K562 (cell line): ENCODE data around the gene YKT6. TPM values are rescaled to one million over a fixed set of nuclear protein-coding genes. Genes with fewer than 3 reads are reported as not detected.

Source experiments
- ARHGAP35 ChIP-seq: fragments of 450-650 bp; IDR thresholded peaks from 2 replicates; pipeline ENCODE4 v1.6.1; 2018; ENCODE audit not compliant: partially characterized antibody
- CHD1 ChIP-seq: fragments of 200-600 bp; sonication (generic); IDR thresholded peaks from one replicate; pipeline ENCODE4 v1.6.1; 2012; ENCODE audit warnings: mild to moderate bottlenecking, moderate library complexity, low read length, inconsistent platforms
- EWSR1 ChIP-seq: fragments of 450-650 bp; IDR thresholded peaks from 2 replicates; pipeline ENCODE4 v1.6.1; 2018; ENCODE audit warnings: borderline replicate concordance, mild to moderate bottlenecking, low read depth, moderate library complexity; ENCODE audit not compliant: partially characterized antibody
- FOXK1 ChIP-seq: sonication (generic); formaldehyde crosslinking; IDR thresholded peaks from 2 replicates; pipeline ENCODE4 v1.8.0; 2022; ENCODE audit warnings: missing genetic modification reagents, mild to moderate bottlenecking, borderline replicate concordance
- GABPB1 ChIP-seq: sonication (generic); formaldehyde crosslinking; IDR thresholded peaks from 2 replicates; pipeline ENCODE4 v1.8.0; 2022; ENCODE audit warnings: mild to moderate bottlenecking, missing genetic modification reagents
- HDAC3 ChIP-seq: fragments of 450-650 bp; IDR thresholded peaks from 2 replicates; pipeline ENCODE4 v1.6.1; 2018; ENCODE audit warnings: borderline replicate concordance, mild to moderate bottlenecking, moderate library complexity; ENCODE audit not compliant: partially characterized antibody
- HSF4 ChIP-seq: fragments of 250-450 bp; sonication (Bioruptor Pico); IDR thresholded peaks from 2 replicates; pipeline ENCODE4 v2.1.2; 2022; ENCODE audit warnings: mild to moderate bottlenecking, moderate library complexity, borderline replicate concordance
- IRF2 ChIP-seq: sonication (generic); formaldehyde crosslinking; IDR thresholded peaks from 2 replicates; pipeline ENCODE4 v1.8.1; 2022; ENCODE audit warnings: mild to moderate bottlenecking, missing genetic modification reagents
- JUN ChIP-seq, 2 experiments: sonication (generic) in 1 of 2; formaldehyde crosslinking in 1 of 2; IDR thresholded peaks; 2 replicates each; pipeline versions ENCODE4 v1.6.1 to v1.8.0; 2012 to 2022; ENCODE audit warnings: borderline replicate concordance in 2 of 2, mild to moderate bottlenecking in 2 of 2, improper control_type of control experiment in 1 of 2, low read depth in 1 of 2, low read length in 1 of 2, missing genetic modification reagents in 1 of 2
- KAT8 ChIP-seq: fragments of 450-650 bp; IDR thresholded peaks from 2 replicates; pipeline ENCODE4 v1.6.1; 2016; ENCODE audit warnings: low read depth, mild to moderate bottlenecking
- NEUROD1 ChIP-seq: fragments of 150-350 bp; IDR thresholded peaks from 2 replicates; pipeline ENCODE4 v1.6.1; 2014; ENCODE audit warnings: borderline replicate concordance, low read length, low read depth; ENCODE audit not compliant: partially characterized antibody
- PHB2 ChIP-seq: fragments of 450-650 bp; IDR thresholded peaks from 2 replicates; pipeline ENCODE4 v1.6.1; 2017; ENCODE audit warnings: low read depth
- PHF21A ChIP-seq: fragments of 450-650 bp; IDR thresholded peaks from 2 replicates; pipeline ENCODE4 v1.6.1; 2017; ENCODE audit warnings: low read depth, borderline replicate concordance
- PHTF2 ChIP-seq: fragments of 250-450 bp; sonication (Bioruptor Pico); IDR thresholded peaks from 2 replicates; pipeline ENCODE4 v1.5.0; 2021; ENCODE audit warnings: mild to moderate bottlenecking
- SMARCE1 ChIP-seq: fragments of 450-650 bp; IDR thresholded peaks from 2 replicates; pipeline ENCODE4 v1.7.1; 2016; ENCODE audit warnings: mild to moderate bottlenecking
- ZBTB33 ChIP-seq: sonication (generic); formaldehyde crosslinking; IDR thresholded peaks from 2 replicates; pipeline ENCODE4 v1.8.1; 2023; ENCODE audit warnings: mild to moderate bottlenecking, missing genetic modification reagents
- ZEB2 ChIP-seq: fragments of 450-650 bp; IDR thresholded peaks from 2 replicates; pipeline ENCODE4 v1.6.1; 2016
- ZNF280B ChIP-seq: fragments of 250-450 bp; sonication (Bioruptor Pico); IDR thresholded peaks from 2 replicates; pipeline ENCODE4 v1.5.1; 2021; ENCODE audit warnings: mild to moderate bottlenecking
- ZNF583 ChIP-seq: fragments of 250-450 bp; sonication (Bioruptor Pico); IDR thresholded peaks from 2 replicates; pipeline ENCODE4 v1.4.0; 2020
- ZNF589 ChIP-seq: fragments of 200-800 bp; sonication (Bioruptor generic); IDR thresholded peaks from 2 replicates; pipeline ENCODE4 v1.6.1; 2016; ENCODE audit warnings: low read depth, missing genetic modification characterization, missing compliant biosample characterization
- polyA plus RNA-seq, 8 experiments: library from polyadenylated mRNA; depleted of rRNA in 4 of 8; stranded (reverse) in 5 of 8; unstranded in 3 of 8; fragments of >200 nt; fragmentation: Nextera tagmentation in 2 of 8; fragmentation: Illumina TruSeq in 1 of 8; extraction: Ambion mirVana in 2 of 8; extraction: Trizol in 1 of 8; gene quantifications; 2 replicates each; pipeline versions ENCODE4 v1.2.1 to v1.2.3, GENCODE V29; 2011 to 2014; ENCODE audit warnings: inconsistent platforms in 1 of 8, missing spikeins in 1 of 8
- total RNA-seq, 7 experiments: library from RNA; depleted of rRNA in 6 of 7; stranded (reverse); fragments of >200 nt in 6 of 7; fragmentation: Illumina TruSeq in 2 of 7; extraction: Trizol in 2 of 7; gene quantifications; 2 replicates each; pipeline versions ENCODE4 v1.2.1 to v1.2.3, GENCODE V29; 2011 to 2021; ENCODE audit warnings: low replicate concordance in 1 of 7
- TF ChIP-seq, protein P1 (sequence below): IDR thresholded peaks from 2 replicates; pipeline ENCODE4 v1.6.1; 2011; ENCODE audit warnings: borderline replicate concordance, low read depth, mild to moderate bottlenecking, moderate library complexity, low read length; ENCODE audit not compliant: insufficient read depth, poor library complexity, severe bottlenecking
- TF ChIP-seq, protein P2 (sequence below): IDR thresholded peaks from 2 replicates; pipeline ENCODE4 v1.6.1; 2011; ENCODE audit not compliant: insufficient read length; ENCODE audit errors: extremely low read depth

The YKT6 gene
- total and polyA plus RNA-seq, 9 of the 15 experiments (the other 6 are each of a cell fraction or from before 2014, with no cell fraction given): 1.6 to 90.6 (median 75.1) TPM

DNA sequence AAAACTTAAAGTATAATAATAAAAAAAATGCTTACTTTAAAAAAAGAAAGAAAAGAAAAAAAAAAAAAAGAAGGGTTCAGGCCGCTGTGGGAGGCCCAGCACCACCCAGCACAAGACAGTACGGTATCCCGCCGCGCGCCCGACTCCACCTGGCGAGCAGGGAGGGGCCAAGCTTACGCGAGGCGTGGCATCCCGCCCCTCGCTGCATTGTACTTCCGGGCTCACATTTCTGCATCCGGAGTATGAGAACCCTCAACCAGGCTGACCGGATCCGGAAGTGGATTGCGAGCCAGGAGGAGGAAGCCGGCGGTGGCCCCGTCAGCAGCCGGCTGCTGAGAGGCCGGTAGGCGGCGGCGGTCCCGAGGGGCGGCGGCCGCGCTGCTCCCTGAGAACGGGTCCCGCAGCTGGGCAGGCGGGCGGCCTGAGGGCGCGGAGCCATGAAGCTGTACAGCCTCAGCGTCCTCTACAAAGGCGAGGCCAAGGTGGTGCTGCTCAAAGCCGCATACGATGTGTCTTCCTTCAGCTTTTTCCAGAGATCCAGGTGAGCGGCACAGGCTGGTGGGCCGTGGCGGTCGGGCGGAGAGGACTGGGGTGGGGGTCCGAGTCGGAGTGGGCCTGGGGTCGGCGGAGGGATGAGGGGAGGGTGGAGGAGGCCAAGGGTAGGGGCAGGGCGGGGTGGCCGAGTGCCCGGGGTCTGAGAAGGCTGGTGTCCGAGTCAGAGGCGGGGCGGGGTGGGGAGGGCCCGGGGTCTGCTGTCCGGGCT lies at the start of gene YKT6 (continued):
- no peak for TF ChIP-seq ZNF583 (CRISPR knock-in tag)
- no peak for TF ChIP-seq HSF4 (CRISPR knock-in tag)
- peak; percentile 61 for TF ChIP-seq CHD1
- TF ChIP-seq GABPB1: peak; percentile 97
- peak; percentile 72; the same call in 1 of the 2 replicates for TF ChIP-seq ZEB2
- no peak for TF ChIP-seq HDAC3
- no peak for TF ChIP-seq PHB2
- TF ChIP-seq IRF2 (CRISPR knock-in tag): no peak
- no peak for TF ChIP-seq EWSR1
- TF ChIP-seq KAT8: no peak
- TF ChIP-seq SMARCE1: no peak
- no peak for TF ChIP-seq ARHGAP35
- TF ChIP-seq PHF21A: no peak
- TF ChIP-seq, protein P1, sequence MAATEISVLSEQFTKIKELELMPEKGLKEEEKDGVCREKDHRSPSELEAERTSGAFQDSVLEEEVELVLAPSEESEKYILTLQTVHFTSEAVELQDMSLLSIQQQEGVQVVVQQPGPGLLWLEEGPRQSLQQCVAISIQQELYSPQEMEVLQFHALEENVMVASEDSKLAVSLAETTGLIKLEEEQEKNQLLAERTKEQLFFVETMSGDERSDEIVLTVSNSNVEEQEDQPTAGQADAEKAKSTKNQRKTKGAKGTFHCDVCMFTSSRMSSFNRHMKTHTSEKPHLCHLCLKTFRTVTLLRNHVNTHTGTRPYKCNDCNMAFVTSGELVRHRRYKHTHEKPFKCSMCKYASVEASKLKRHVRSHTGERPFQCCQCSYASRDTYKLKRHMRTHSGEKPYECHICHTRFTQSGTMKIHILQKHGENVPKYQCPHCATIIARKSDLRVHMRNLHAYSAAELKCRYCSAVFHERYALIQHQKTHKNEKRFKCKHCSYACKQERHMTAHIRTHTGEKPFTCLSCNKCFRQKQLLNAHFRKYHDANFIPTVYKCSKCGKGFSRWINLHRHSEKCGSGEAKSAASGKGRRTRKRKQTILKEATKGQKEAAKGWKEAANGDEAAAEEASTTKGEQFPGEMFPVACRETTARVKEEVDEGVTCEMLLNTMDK: peak; percentile 87
- no peak for TF ChIP-seq PHTF2
- TF ChIP-seq, protein P2, sequence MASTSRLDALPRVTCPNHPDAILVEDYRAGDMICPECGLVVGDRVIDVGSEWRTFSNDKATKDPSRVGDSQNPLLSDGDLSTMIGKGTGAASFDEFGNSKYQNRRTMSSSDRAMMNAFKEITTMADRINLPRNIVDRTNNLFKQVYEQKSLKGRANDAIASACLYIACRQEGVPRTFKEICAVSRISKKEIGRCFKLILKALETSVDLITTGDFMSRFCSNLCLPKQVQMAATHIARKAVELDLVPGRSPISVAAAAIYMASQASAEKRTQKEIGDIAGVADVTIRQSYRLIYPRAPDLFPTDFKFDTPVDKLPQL: no peak
- TF ChIP-seq JUN (IDR thresholded peaks at IDR 0.05; ENCODE audit: borderline replicate concordance, low read depth, low read length): 0 out of 2 replicates have a peak, but pooled peaks have one; percentile 30
- TF ChIP-seq JUN (CRISPR knock-in tag; IDR thresholded peaks at IDR 0.05; ENCODE audit: borderline replicate concordance): no peak
- no peak for TF ChIP-seq FOXK1 (CRISPR knock-in tag)
- TF ChIP-seq ZBTB33 (CRISPR knock-in tag): no peak
- TF ChIP-seq ZNF280B (CRISPR knock-in tag): no peak
- no peak for TF ChIP-seq ZNF589 (CRISPR knock-in tag)
- TF ChIP-seq NEUROD1: no peak
